ENCODE data around the gene GRB10. TPM values are rescaled to one million over a fixed set of nuclear protein-coding genes. Genes with fewer than 3 reads are reported as not detected.

The GRB10 gene
- polyA plus RNA-seq, 3 donors: 1.3 to 3.1 (median 1.5) TPM

- Histone ChIP-seq H3K9me3 (replicated peaks in 1 of 2; ENCODE audit: control insufficient read depth in 1 of 2, insufficient read depth in 1 of 2, low read length in 2 of 2) (no peaks in the 10 kb centered on the region), H3K36me3 (replicated peaks in 1 of 2; ENCODE audit: control insufficient read depth in 1 of 2, insufficient read depth in 2 of 2, low read length in 2 of 2) (no peaks in the 10 kb centered on the region), H3K9ac (ENCODE audit: insufficient read depth, low read length, poor library complexity, severe bottlenecking) (no peak overlapping the region), H3K4me3 (replicated peaks in 1 of 3; ENCODE audit: low read depth in 2 of 3, low read length in 3 of 3) (no peak overlapping the region), H2AFZ (ENCODE audit: insufficient read depth, low read depth, low read length, poor library complexity, severe bottlenecking) (no peak overlapping the region), H3K27ac (ENCODE audit: low read depth in 1 of 2, low read length in 2 of 2) (no peak overlapping the region), H3K4me1 (ENCODE audit: control insufficient read depth in 1 of 2, insufficient read depth in 2 of 2, low read length in 2 of 2) (no peaks in the 10 kb centered on the region), H3K27me3 (ENCODE audit: control insufficient read depth in 2 of 2, insufficient read depth in 2 of 2, low read length in 2 of 2) (no peaks in the 10 kb centered on the region), H3K4me2 (replicated peaks; ENCODE audit: extremely low read depth, low read length, poor library complexity, severe bottlenecking) (no peak overlapping the region), H3K79me2 (ENCODE audit: insufficient read depth, low read length) (peaks cover 2% of the 10 kb centered on the region), H4K20me1 (ENCODE audit: insufficient read depth, low read length) (no peaks in the 10 kb centered on the region)
- Mint-ChIP-seq H3K4me3 (no peak overlapping the region), H3K9me3 (peaks cover 0 to 6% (median under 1%) of the 10 kb centered on the region in 7 donors), H3K36me3 (no peaks in the 10 kb centered on the region), H3K27ac (no peak overlapping the region), H3K27me3 (ENCODE audit: low read depth in 3 of 3) (no peaks in the 10 kb centered on the region), H3K4me1 (no peaks in the 10 kb centered on the region)
- 76% methylated on average over 6 of the region's 12 CpGs for WGBS (ENCODE audit: insufficient coverage)
- no peak for DNase-seq
- intact Hi-C loops (cut with micrococcal nuclease): no loop called here
- no peak for TF ChIP-seq CTCF (IDR thresholded peaks at IDR 0.05)
Observed at GRCh38 chr7:50730446-50731400, 52.0 kb downstream of the GRB10 start.

- TF ChIP-seq CTCF (IDR thresholded peaks at IDR 0.05): no peak
- Histone ChIP-seq H3K9me3 (replicated peaks in 1 of 2; ENCODE audit: control insufficient read depth in 1 of 2, insufficient read depth in 1 of 2, low read length in 2 of 2) (peaks cover 0 to 2% of the 10 kb centered on the region in 2 donors), H3K36me3 (replicated peaks in 1 of 2; ENCODE audit: control insufficient read depth in 1 of 2, insufficient read depth in 2 of 2, low read length in 2 of 2) (no peaks in the 10 kb centered on the region), H3K9ac (ENCODE audit: insufficient read depth, low read length, poor library complexity, severe bottlenecking) (no peak overlapping the region), H3K4me2 (replicated peaks; ENCODE audit: extremely low read depth, low read length, poor library complexity, severe bottlenecking) (no peak overlapping the region), H3K27me3 (ENCODE audit: control insufficient read depth in 2 of 2, insufficient read depth in 2 of 2, low read length in 2 of 2) (no peaks in the 10 kb centered on the region), H2AFZ (ENCODE audit: insufficient read depth, low read depth, low read length, poor library complexity, severe bottlenecking) (no peak overlapping the region), H3K4me1 (ENCODE audit: control insufficient read depth in 1 of 2, insufficient read depth in 2 of 2, low read length in 2 of 2) (no peaks in the 10 kb centered on the region), H4K20me1 (ENCODE audit: insufficient read depth, low read length) (no peaks in the 10 kb centered on the region), H3K27ac (ENCODE audit: low read depth in 1 of 2, low read length in 2 of 2) (no peak overlapping the region), H3K4me3 (replicated peaks in 1 of 3; ENCODE audit: low read depth in 2 of 3, low read length in 3 of 3) (no peak overlapping the region), H3K79me2 (ENCODE audit: insufficient read depth, low read length) (peaks cover 2% of the 10 kb centered on the region)
- Mint-ChIP-seq H3K4me1 (peaks cover 4% of the 10 kb centered on the region), H3K27ac (no peak overlapping the region), H3K27me3 (ENCODE audit: low read depth in 3 of 3) (no peaks in the 10 kb centered on the region), H3K36me3 (peaks cover 2% of the 10 kb centered on the region in 2 donors), H3K4me3 (no peak overlapping the region), H3K9me3 (peaks cover 2 to 10% (median 3%) of the 10 kb centered on the region in 7 donors)
- intact Hi-C loops (cut with micrococcal nuclease): no loop called here
- WGBS (ENCODE audit: insufficient coverage): 83% methylated on average over 2 of the region's 5 CpGs
- DNase-seq: no peak
Observed at GRCh38 chr7:50729962-50730361, 52.7 kb downstream of the GRB10 start.

All from CD14-positive monocyte (primary cell).